Lung (tissue), 12 donors: ENCODE data around the gene NAV1. TPM values are rescaled to one million over a fixed set of nuclear protein-coding genes. Genes with fewer than 3 reads are reported as not detected.

Experiments
- ATAC-seq: fragments of 200-7000 bp; cut with Tn5 transposase; one replicate; pipeline ENCODE4 v1.9.1; 2020; ENCODE audit warnings: moderate number of reproducible peaks; ENCODE audit not compliant: insufficient read depth, low FRiP score
- DNase-seq, 3 donors: peaks; one replicate each; pipeline ENCODE4 v3.0.0-alpha.2; 2013 to 2017
- H3K27ac ChIP-seq, 2 donors: one replicate each; pipeline ENCODE4 v1.5.1; 2013; ENCODE audit warnings: mild to moderate bottlenecking in 2 of 2, moderate library complexity in 2 of 2, control low read depth in 1 of 2, inconsistent platforms in 1 of 2, low read depth in 1 of 2, low read length in 1 of 2
- H3K27me3 ChIP-seq, 3 donors: one replicate each; pipeline ENCODE4 v1.5.1; 2013; ENCODE audit warnings: low read length in 2 of 3; ENCODE audit not compliant: control insufficient read depth in 3 of 3, insufficient read depth in 3 of 3
- H3K36me3 ChIP-seq, 4 donors: one replicate each; pipeline ENCODE4 v1.5.1; 2013; ENCODE audit warnings: low read length in 4 of 4, mild to moderate bottlenecking in 1 of 4, moderate library complexity in 1 of 4; ENCODE audit not compliant: control insufficient read depth in 4 of 4, insufficient read depth in 4 of 4
- H3K4me1 ChIP-seq, 5 donors: one replicate each; pipeline ENCODE4 v1.5.1; 2013; ENCODE audit warnings: low read length in 5 of 5, mild to moderate bottlenecking in 2 of 5, moderate library complexity in 1 of 5; ENCODE audit not compliant: control insufficient read depth in 5 of 5, insufficient read depth in 5 of 5
- H3K4me3 ChIP-seq: one replicate; pipeline ENCODE4 v1.5.1; 2013; ENCODE audit warnings: mild to moderate bottlenecking, control low read depth, moderate library complexity
- H3K9ac ChIP-seq, 2 donors: one replicate each; pipeline ENCODE4 v1.5.1; 2013; ENCODE audit warnings: low read length in 2 of 2, control low read depth in 1 of 2; ENCODE audit not compliant: insufficient read depth in 1 of 2
- H3K9me3 ChIP-seq, 4 donors: one replicate each; pipeline ENCODE4 v1.5.1; 2013; ENCODE audit warnings: low read length in 3 of 4, mild to moderate bottlenecking in 1 of 4, moderate library complexity in 1 of 4; ENCODE audit not compliant: control insufficient read depth in 4 of 4, insufficient read depth in 3 of 4
- CTCF ChIP-seq: IDR thresholded peaks from 2 replicates; pipeline ENCODE4 v1.5.1; 2012; ENCODE audit warnings: mild to moderate bottlenecking; ENCODE audit errors: control extremely low read depth, extremely low read depth
- WGBS, 2 donors: extraction: QIAGEN DNeasy Blood & Tissue Kit; methylation state at CpG; one replicate each; pipeline ENCODE4 v1.1.7; 2013; 5-methylcytosine and 5-hydroxymethylcytosine counted together
- polyA plus RNA-seq, 2 donors: library from polyadenylated mRNA; stranded (reverse); fragments of 200-250 nt; gene quantifications; one replicate each; pipeline ENCODE4 v1.2.1, GENCODE V29; 2013
- total RNA-seq, 2 donors: library from RNA; depleted of rRNA in 1 of 2; stranded (reverse); fragments of >200 nt in 1 of 2; gene quantifications; one replicate each; pipeline ENCODE4 v1.2.1, GENCODE V29; 2014 to 2021
- donor health status: control.
- donor health status: control.
- donor health status: Bipolar disorder and iron deficiency.
- donor health status: healthy.
- donor health status: DM: yes; HTN: yes; CAD: no.

NAV1 gene
- total and polyA plus RNA-seq, 4 donors = 6.5 to 38.6 (median 17.9) TPM

- Histone ChIP-seq H3K4me3 (no peak overlapping the region), H3K9me3 (no peaks in the 10 kb centered on the region), H3K36me3 (no peaks in the 10 kb centered on the region), H3K27ac (peak overlapping the region; percentile 40), H3K27me3 (no peaks in the 10 kb centered on the region), H3K9ac (no peak overlapping the region), H3K4me1 (peaks cover 0 to 27% (median 5%) of the 10 kb centered on the region in 5 donors)
- no peak for TF ChIP-seq CTCF
- 79 to 81% methylated on average over 7 of the region's 7 CpGs for WGBS, 2 donors
- DNase-seq (no peak), ATAC-seq (no peak)
Measured at GRCh38 chr1:201554789-201555592, 16.1 kb downstream of the NAV1 start.

GRCh38 chr1:201555593-201555945, 16.6 kb downstream of the NAV1 start:
- H3K9me3 ChIP-seq = no peaks in the 10 kb centered on the region
- ATAC-seq = no peak
- peaks cover 0 to 29% (median 5%) of the 10 kb centered on the region in 5 donors for H3K4me1 ChIP-seq
- no peaks in the 10 kb centered on the region for H3K27me3 ChIP-seq
- H3K9ac ChIP-seq = no peak overlapping the region
- H3K27ac ChIP-seq = peak overlapping the region; percentile 36 to 40
- peak in 2 of 3 donors; percentile 11 to 54 for DNase-seq
- 23 to 52% methylated on average over 9 of the region's 9 CpGs for WGBS, 2 donors
- no peak for TF ChIP-seq CTCF
- H3K36me3 ChIP-seq = no peaks in the 10 kb centered on the region
- no peak overlapping the region for H3K4me3 ChIP-seq

GRCh38 chr1:201556841-201557571, 18.1 kb downstream of the NAV1 start:
- Histone ChIP-seq H3K4me3 (no peak overlapping the region), H3K4me1 (peaks cover 0 to 29% (median 5%) of the 10 kb centered on the region in 5 donors), H3K36me3 (no peaks in the 10 kb centered on the region), H3K9ac (no peak overlapping the region), H3K27me3 (no peaks in the 10 kb centered on the region), H3K27ac (no peak overlapping the region), H3K9me3 (no peaks in the 10 kb centered on the region)
- no peak for ATAC-seq
- TF ChIP-seq CTCF = no peak
- DNase-seq = no peak
- WGBS, 2 donors = 37 to 62% methylated on average over 5 of the region's 5 CpGs
